Activated gamma-delta T cell (primary cell): Measurements from ENCODE around the gene CRACR2B.

Source experiments
- DNase-seq: peaks from one replicate; lab custom pipeline; 2025; lab: John Stamatoyannopoulos, UW

The CRACR2B gene

DNA sequence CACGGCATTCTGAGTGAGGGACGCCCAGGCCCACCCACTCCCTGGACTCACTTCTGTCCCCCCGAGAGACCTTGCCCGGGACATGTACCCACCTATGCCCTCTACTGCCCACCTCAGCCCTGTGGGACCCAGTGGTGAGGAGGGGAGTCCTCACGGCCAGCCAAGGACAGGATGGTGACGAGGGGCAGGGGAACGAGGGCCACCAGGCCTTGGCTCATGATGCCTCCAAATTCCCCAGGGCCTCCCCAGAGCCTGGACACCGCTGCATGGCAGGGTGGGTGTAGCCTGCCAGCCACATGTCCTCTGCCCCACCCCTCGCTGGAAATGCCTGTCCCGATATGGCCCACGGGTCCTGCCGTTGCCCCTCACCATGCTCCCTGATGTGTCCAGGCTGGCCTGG is 41.1 kb downstream of the CRACR2B start:
- no peak for DNase-seq

DNA sequence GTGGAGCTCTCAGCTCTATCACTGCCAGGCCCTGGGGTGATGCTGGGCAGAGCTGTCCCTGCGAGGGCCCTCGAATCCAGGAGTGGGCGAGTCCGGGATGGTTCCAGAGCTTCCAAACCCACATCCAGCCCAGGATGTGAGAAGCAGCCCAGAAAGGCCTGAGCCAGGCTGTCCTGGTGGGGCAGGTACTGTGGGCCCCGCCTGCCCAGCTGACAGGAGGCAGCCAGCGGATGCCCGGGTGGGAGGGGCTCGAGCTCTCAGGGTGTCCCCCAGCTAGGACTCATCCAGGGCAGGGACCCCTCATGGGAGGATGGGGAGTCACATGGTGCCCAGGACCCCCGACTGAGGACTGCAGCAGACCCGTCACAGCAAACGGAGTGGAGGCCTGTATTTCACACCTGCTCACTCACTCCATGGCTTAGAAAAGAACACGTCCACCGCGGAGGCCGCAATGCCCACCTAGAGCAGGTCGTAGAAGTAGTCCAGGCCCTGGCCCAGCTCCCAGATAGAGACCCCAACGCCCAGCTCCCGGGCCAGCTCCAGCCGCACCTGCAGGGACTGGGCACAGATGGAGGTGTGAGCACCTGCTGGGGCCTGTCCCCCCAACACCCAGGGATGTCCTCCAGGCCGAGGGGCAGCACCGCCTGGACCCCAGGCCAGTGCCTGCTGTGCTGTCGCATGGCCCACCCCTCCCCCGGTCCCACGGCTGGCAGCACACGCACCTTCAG is 41.8 kb downstream of the CRACR2B start:
- DNase-seq, result no peak

DNA sequence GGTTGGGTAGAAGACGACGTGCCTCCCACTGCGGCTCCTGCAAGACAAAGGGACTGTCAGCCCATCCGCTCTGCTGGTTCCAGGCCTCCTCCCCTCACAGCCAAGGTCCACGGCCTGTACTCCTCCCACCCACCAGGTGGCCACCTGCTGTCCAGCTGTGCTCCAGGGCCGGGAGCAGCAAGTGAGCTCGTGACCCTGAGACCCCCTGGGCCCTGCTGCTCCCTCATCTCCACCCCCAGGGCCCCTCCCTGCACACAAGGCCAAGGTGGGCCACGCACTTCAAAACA is 42.4 kb downstream of the CRACR2B start:
- no peak for DNase-seq

DNA sequence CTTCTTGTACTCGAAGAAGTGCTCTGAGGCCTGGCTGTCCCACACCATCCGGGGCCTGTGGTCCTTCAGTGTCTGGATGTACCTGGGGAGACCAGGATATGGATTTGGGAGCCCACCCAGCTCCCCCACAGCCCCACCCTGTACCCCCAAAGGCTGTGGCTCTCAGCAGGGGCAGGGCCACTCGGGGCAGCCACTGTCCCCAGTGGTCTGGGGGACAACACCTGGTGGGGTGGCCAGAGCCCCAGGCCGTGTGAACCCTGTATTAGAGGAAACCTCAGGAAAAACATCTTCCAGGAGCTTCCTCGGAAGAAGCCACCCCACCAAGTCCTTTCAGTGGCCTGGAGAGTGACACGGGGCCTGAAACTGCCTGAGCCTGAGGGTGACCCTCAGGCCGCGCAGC is 42.7 kb downstream of the CRACR2B start:
- no peak for DNase-seq

DNA sequence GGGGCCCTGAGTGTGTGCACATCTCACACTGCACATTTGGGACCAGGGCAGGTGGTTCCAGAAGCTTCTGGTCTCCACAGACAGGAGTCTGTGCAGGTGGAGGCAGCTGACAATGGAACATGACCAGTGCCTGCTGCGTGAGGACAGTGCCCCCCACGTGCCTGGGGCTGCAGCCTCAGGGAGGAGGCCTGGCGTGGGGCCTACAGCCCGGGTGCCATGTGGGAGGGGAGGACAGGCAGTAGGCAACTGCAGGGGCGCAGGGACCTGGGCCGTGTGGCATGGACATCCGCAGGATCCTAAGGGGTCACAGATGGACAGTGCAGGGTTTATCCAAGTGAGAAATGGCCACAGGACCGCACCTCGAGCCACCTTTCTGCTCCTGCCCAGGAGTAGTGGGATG is 43.8 kb downstream of the CRACR2B start:
- DNase-seq, result no peak

DNA sequence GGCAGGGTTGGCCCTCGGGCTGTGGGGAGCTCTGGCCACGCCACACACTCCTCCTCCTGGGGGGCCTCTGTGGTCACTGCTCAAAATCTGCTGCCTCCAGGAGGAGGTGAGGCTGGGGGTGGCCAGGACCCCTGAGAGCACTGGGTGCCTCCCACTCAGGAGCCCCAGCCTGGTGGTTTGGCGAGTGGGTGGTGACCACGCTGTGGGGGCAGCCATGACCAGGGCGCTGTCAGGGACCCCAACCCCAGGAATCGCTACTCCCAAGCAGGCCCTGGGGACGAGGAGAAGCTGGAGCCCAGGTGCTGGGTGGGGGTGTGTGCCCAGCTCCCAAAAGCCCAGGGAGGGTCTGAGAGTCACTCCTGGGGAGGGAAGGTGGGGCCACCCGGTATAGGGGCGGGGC is 45.1 kb downstream of the CRACR2B start:
- DNase-seq, result no peak

DNA sequence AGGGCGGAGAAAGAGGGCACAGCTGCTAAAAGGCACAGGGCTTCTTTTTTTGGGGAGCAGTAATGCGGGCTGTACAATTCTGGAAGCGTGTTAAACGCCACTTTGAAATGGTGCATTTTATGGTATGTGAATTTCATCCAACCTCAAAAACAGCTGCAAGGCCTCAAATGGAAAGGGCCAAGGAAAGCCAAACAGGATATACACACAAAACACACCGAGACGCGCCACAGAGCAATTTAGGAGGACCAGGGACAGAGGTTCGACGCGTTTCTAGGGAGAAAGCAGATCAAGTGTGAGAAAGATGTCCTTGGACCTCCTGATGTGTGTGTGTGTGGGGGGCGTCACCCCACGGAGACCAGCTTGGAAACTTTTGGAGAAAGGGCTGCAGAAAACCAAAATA is 46.0 kb downstream of the CRACR2B start:
- no peak for DNase-seq

DNA sequence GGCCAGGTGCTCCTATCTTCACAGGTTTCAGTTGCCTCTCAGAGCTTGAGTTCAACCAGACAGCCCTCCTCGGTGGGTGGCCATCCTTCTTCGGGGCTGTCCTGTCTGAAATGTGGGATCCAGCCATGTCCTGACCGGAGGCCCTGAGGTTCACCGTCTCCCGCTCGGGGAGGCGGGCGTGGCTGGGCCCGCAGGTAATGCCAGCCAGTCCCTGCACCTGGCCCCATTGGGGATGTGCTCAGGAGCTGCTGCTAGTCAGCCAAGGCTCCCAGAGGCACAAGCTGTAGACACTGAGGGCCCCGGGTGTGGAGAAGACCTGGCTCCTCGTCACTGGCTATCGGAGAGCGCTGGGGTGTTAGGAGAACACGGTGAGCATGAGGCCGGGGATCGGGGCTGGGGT is 47.5 kb downstream of the CRACR2B start:
- no peak for DNase-seq

DNA sequence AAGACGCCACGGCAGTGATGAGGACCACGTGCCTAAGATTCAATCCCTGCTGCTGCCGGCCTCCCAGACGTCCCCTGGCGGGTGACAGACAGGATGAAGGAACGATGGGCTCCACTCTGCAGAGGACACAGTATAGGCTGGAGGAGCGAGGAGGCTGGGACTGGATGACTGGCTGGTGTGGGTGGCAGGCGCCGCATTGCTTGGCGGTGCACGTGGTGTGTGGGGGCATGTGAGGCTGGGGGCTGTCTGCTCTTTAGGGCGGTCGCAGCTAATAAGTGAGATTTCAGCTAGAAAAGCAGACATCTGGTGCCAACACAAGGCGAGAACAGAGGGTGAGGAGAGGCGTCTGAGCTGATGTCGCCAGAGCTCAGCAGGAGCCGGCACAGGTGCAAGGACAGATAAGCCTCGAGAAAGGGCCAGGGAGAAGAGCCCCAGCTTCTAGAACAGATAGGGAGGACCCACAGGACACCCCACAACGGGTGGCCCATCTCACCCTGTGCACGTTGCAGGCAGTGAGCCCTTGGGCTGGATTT is 48.1 kb downstream of the CRACR2B start:
- DNase-seq, result no peak

DNA sequence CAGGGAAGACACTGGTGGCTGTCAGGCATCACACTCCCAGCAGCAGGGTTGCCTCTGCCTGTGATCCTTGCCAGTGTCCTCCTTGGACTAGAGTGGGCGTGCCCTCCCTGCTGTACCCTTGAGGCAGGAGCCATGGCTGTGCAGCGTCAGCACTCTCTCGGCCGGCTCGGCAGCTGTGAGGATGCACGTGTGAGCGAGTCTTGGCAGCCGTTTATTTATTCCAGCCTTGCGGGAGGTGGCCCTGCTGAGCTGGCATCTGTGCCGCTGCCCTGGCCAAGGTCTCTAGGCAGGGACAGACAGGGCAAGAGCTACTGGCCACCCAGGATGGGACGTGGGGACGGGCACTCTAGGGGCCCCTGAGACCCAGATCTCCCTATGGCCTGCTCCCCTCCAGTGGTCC is 48.8 kb downstream of the CRACR2B start:
- DNase-seq, result no peak

DNA sequence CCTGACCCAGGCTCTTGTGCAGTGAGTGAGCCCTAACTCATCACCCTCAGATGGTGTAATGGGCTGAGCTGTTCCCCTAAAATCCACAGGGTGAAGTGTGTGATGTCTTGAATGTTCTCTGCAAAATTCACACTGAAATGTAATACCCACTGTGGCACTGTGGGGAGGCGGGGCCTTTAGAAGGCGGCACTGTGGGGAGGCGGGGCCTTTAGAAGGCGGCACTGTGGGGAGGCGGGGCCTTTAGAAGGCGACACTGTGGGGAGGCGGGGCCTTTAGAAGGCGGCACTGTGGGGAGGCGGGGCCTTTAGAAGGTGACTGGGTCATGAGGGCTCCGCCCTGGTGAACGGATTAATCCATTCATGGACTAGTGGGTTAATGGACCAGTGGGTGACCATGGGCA is 49.8 kb downstream of the CRACR2B start:
- DNase-seq, result no peak

DNA sequence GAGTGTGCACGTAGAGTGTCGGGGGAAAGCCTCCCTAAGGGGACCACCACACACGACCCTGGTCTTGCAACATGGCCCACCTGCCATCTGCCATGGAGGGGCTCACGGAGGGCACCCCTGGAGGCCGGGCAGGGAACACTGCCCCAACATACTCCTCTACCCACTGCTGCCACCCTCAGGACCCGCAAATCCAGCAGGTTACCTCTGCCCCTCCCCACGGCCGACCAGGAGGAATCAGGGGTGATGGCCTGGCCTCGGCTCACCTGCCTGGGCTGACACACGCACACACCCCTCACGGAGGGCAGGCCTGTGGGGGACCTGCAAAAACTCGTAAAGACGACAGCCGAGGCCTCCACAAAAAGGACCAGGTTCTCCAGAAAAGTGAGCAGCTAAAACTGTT is 52.7 kb downstream of the CRACR2B start:
- no peak for DNase-seq
